PFSK-1 (cell line): Measurements from ENCODE around the gene KCNS1.

Experiments used
- POLR2AphosphoS5 ChIP-seq: IDR thresholded peaks from 2 replicates; pipeline ENCODE4 v1.6.1; 2012; ENCODE audit warnings: low read depth, mild to moderate bottlenecking, control low read depth, low read length, moderate library complexity
- SIN3A ChIP-seq: IDR thresholded peaks from 2 replicates; pipeline ENCODE4 v1.6.1; 2012; ENCODE audit warnings: mild to moderate bottlenecking, low read length, moderate library complexity, borderline replicate concordance; ENCODE audit not compliant: insufficient read depth
- TF ChIP-seq, protein P1 (sequence below), 2 experiments: IDR thresholded peaks; 2 replicates each; pipeline versions ENCODE4 v1.6.1 to v1.8.0; 2011 to 2012; ENCODE audit warnings: low read depth in 2 of 2, low read length in 2 of 2, control low read depth in 1 of 2, inconsistent platforms in 1 of 2, mild to moderate bottlenecking in 1 of 2, moderate library complexity in 1 of 2; ENCODE audit not compliant: insufficient read depth in 1 of 2

DNA sequence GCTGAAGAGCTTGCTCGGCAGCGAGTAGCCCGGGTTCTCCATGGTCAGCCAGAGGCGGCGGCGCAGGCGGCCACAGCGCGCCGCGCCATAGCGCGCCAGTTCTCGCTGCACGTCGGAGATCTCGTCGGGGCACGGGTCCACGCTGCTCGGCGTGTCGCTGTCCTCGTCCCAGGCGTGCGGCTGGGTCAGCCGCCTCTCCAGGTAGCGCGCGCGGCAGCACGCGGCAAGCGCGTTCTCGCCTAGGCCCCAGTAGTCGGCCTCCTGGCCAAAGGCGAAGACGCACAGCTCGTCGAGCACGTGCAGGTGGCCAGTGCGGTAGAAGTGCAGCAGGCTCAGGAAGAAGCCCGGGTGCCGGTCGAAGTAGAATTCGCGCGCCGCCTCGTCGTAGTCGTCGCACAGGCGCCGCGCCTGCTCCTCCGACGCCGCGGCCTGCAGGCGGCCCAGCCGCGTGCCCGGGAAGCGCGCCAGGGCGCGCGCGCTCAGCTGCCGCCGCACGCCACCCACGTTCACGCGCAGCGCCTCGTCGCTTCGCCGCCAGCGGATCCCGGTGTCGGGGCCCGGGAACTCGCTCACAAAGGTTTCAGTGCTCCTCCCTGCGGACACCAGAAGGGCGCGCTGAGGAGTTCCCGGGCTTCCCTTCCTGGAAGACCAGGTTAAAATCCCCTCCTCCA, 2.7 kb downstream of the KCNS1 start:
- TF ChIP-seq SIN3A, result no peak
- no peak for TF ChIP-seq POLR2AphosphoS5
- TF ChIP-seq, protein P1, sequence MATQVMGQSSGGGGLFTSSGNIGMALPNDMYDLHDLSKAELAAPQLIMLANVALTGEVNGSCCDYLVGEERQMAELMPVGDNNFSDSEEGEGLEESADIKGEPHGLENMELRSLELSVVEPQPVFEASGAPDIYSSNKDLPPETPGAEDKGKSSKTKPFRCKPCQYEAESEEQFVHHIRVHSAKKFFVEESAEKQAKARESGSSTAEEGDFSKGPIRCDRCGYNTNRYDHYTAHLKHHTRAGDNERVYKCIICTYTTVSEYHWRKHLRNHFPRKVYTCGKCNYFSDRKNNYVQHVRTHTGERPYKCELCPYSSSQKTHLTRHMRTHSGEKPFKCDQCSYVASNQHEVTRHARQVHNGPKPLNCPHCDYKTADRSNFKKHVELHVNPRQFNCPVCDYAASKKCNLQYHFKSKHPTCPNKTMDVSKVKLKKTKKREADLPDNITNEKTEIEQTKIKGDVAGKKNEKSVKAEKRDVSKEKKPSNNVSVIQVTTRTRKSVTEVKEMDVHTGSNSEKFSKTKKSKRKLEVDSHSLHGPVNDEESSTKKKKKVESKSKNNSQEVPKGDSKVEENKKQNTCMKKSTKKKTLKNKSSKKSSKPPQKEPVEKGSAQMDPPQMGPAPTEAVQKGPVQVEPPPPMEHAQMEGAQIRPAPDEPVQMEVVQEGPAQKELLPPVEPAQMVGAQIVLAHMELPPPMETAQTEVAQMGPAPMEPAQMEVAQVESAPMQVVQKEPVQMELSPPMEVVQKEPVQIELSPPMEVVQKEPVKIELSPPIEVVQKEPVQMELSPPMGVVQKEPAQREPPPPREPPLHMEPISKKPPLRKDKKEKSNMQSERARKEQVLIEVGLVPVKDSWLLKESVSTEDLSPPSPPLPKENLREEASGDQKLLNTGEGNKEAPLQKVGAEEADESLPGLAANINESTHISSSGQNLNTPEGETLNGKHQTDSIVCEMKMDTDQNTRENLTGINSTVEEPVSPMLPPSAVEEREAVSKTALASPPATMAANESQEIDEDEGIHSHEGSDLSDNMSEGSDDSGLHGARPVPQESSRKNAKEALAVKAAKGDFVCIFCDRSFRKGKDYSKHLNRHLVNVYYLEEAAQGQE (IDR thresholded peaks at IDR 0.05; ENCODE audit: insufficient read depth in 1 of 2, low read depth in 2 of 2, low read length in 2 of 2), result no peak
